GM12872 (cell line): ENCODE measurements around the gene LPCAT2.

ENCODE experiments used
- CTCF ChIP-seq: IDR thresholded peaks from 3 replicates; pipeline ENCODE4 v1.5.1; 2011; ENCODE audit warnings: low read depth, mild to moderate bottlenecking, low read length, moderate library complexity; ENCODE audit not compliant: insufficient read depth

The LPCAT2 gene

GRCh38 chr16:55495616-55496289 is 13.1 kb upstream of the LPCAT2 start:
- no peak for TF ChIP-seq CTCF

GRCh38 chr16:55496509-55497145 is 12.2 kb upstream of the LPCAT2 start:
- TF ChIP-seq CTCF, result no peak

GRCh38 chr16:55497558-55497957 is 11.3 kb upstream of the LPCAT2 start:
- no peak for TF ChIP-seq CTCF

GRCh38 chr16:55498101-55498500 is 10.8 kb upstream of the LPCAT2 start:
- no peak for TF ChIP-seq CTCF

GRCh38 chr16:55499281-55499680 is 9.6 kb upstream of the LPCAT2 start:
- TF ChIP-seq CTCF, result no peak

- TF ChIP-seq CTCF, result no peak
Observed at GRCh38 chr16:55499951-55500529, 8.8 kb upstream of the LPCAT2 start.

GRCh38 chr16:55500530-55501011 is 8.3 kb upstream of the LPCAT2 start:
- TF ChIP-seq CTCF, result no peak
